ENCODE data around the gene AK9.
"Not testable (repeated sequence)": the region's sequence is repeated elsewhere in the genome, so short reads cannot be mapped to it uniquely, and the experiment has no call there.

The AK9 gene

DNA sequence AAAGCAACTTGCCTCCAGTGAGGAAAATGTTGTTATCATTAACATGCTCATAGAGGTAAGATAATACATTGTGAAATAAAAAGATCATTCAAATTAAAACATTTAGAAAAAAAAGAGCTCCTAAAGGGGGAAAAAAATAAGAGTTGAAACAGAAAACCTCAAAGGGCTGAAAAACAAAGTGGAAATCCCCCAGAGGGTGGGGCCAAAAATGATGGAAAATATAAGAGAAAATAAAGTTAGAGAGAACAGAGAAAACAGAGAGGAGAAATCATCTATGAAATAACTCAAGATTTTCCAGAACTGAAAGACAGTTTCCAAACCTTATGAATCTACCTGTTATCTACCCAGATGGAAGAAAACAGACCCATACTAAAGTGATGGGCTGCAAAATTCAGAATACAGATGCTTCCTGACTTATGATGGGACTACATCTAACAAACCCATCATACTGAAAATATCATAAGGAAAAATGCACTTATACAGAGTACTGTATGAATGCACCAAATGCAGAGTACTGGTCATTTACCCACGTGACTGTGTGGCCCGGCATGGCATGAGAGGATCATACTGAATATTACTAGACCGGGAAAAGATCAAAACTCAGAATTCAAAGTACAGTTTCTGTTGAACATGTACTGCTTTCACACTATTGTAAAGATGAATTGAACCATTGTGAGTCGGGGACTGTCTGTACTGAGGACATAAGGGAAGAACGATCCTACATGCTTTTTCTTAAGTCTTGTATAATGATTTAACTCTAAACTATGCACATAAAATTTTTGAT lies 212.0 kb downstream of the AK9 start:
- no peak for DNase-seq (ENCODE audit: low read depth)

DNA sequence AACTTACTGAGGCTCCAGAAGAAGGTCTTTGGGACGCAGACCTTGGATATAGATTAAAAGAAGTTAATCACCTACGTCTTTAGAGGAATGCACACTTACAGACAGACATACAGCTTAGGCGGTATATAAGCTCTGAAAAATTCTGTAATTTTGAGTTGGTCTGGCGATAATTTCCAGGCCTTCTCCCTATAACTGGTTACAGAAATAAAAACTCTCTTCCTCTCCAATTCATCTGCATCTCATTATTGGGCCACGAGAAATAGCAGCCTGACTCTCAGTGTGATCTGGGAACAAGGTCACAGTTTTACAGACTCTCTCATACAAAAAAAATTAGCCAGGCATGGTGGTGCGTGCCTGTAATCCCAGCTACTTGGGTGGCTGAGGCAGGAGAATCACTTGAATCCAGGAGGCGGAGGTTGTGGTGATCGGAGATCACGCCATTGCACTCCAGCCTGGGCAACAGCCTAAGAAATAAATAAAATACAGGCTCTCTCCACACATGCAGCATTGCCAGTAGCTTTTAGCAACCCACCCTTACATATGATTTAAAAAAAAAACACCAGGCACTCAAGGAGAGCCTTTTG lies 212.7 kb downstream of the AK9 start:
- DNase-seq (ENCODE audit: low read depth): no peak

DNA sequence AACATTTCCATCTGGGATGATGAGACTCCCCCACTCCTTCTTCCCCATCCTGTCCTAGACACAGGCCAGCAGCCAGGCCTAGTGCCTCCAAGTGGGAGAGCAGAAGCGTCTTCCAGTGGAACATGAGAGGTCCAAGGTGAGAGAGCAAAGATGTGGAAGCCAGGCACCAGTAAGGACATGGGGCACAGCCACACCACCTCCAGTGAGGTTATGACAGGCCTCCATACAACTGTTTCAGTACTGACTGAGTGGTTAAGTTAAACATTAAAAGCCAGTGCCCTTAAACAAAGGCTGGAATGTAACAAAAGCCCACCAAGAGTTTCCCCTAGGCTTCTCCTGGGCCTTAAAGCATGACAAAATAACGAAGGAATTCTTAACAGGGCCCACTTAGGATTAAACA lies 213.3 kb downstream of the AK9 start:
- DNase-seq (ENCODE audit: low read depth): no peak

DNA sequence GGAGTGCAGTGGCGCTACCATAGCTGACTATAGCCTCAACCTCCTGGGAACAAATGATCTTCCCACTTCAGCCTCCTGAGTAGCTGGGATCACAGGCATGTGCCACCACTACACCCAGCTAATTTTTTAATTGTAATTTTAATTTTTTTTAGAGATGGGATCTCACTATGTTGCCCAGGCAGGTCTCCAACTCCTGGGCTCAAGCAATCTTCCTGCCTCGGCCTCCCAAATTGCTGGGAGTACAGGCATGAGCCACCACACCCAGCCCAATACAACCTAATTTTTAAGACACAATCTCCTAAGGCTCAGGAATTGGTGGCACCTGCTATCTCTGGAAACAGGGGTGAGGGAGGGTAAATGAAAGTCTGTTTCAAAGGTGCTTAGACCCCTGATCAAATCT lies 213.8 kb downstream of the AK9 start:
- no peak for DNase-seq (ENCODE audit: low read depth)

DNA sequence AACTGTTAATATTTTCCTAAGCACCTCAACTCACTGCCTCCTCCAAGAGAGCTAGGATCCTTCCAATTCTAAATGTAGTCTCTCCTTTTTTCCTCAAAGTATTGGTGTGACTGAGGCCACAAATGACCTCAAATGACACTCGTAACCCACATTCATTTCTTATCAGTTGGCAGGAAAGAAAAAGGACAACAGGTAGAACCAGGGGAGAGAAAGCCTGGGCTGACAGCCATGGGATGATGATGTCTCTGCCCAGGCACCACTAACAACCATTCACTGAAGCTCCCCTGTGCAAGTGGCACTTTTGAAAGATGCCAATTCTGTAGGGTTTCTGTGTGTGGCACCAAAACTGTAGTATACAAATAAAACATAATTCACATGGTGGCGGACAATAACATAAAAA lies 215.4 kb downstream of the AK9 start:
- no peak for DNase-seq (ENCODE audit: low read depth)

DNA sequence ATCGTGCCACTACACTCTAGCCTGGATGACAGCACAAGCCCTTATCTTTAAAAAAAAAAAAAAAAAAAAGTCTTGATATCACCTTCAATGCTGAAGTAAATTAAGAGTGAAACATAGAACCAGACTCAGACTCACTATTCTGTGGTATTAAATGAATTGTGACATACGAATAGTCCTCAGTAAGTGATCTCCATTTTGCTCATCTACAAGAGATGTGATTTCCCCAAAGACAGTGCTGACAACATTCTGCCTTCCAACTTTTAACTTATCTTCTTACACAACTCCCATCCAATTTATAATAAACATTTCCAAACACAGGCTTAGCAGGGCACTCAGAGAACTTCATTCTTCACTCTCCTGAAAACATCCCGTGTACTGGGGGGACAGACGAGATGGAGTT lies 216.0 kb downstream of the AK9 start:
- DNase-seq (ENCODE audit: low read depth): no peak

DNA sequence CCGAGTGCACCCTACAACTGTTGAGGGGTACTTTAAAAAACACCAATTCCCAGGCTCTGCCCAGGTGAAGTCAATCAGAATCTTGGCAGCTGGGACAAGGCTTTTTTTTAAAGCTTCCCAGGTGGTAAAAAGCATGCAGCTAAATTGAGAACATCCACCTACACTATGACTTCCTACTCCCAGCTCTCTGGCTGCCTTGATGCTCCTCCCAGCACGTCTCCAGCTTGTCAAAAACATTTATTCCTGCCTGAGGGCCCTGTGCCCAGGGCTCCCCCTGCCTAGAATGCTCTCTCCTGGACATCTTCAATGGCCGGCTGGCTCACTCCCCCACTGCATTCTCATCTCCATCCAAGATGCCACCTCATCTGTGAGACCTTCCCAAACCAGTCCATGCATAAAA lies 217.9 kb downstream of the AK9 start:
- no peak for DNase-seq (ENCODE audit: low read depth)

DNA sequence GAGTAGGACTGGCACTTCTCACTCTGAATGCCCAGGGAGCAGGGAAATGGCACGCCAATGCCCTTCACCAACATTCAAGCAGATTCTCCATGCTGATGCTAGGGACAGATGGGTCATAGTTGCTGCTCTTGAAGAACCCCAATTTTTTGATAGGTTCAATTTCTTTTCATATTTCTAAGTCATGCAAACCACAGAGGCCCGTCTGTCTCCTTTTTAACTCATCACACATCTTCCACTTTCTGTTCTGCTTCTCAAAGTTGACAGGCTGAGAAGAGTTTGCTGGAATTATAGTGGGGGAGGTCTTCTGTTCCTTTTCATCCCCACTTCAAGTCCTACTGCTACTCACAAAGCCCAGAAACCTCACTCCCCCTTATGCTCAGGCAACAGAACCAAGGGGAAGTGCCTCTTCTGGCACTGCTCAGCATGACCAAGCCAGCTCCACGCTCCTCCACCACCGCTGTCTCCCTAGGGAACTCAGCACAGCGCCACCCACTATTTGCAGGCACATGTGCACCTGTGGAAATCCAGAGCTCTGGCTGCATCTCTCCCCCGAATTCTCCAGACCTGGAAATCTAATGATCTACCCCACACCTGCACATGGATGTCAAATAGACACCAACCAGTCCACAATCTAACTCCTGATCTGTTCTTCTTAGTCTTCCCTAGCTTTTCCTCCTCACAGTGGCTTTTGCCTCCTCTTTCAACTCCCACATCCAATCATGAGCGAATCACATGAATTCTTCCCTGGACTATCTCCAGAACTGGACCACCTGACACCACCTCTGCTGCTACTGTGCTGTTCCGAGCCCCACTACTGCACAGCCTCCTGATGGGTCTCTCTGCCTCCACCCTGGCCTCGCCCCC lies 218.6 kb downstream of the AK9 start:
- DNase-seq (ENCODE audit: low read depth): no peak

DNA sequence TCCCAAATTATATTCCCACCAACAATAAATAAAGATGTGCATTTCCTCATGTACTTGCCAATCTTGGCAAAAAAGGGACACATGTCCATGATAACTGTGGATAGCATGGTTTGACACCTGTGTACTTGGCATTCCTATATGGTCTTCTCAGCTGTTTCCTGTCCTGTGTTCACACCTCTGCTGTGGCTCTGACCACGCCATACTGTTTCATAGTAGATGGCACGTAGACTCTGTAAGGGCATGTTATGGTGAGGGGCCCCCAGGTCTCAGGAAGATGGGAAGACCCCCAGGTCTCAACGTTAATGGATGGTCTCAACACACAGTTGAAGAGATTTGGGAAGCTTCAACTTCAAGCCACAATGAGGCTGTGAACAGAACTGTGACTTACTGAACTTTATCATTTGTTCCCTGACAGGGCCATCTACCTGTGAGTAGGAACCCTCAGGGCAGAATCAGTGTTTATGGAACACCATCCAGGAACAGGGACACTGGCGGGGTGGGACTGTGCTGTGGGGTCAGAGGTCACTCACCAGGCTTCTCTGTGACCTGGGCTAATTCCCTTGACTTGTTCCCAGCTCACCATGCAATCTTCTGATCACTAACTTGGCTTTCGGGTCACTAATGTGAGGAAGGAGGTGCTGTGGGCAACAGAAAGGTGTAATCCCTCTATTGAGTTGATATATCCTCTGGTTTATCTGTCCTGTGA lies 219.7 kb downstream of the AK9 start:
- DNase-seq (ENCODE audit: low read depth): no peak

DNA sequence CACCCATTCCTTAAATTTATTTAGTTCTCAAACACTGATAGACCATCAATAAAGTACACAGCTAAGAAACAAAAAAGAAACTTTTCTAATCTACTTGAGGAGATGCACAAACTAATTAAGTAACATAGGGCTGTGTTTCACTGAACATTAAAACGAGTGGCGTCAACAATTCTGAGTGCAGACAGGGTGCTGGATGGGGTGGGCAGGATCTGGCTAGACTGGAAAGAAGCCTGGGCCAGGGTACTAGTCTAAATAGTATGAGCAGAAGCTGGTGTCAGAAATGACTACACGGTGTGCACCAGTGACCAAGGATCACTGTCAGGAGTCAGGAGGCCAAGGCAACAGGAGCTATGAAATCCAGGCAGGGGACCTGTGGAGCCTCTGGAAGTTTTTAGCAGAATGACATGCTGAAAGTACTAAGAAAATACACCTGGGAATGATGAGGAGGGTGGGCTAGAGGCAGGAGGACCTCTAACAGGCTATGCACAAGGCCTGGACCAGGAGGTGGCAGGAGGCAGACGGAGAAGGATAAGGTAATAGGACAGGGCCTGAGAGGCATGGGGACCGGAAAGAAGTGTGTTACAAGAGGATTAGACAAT lies 221.3 kb downstream of the AK9 start:
- no peak for DNase-seq (ENCODE audit: low read depth)

DNA sequence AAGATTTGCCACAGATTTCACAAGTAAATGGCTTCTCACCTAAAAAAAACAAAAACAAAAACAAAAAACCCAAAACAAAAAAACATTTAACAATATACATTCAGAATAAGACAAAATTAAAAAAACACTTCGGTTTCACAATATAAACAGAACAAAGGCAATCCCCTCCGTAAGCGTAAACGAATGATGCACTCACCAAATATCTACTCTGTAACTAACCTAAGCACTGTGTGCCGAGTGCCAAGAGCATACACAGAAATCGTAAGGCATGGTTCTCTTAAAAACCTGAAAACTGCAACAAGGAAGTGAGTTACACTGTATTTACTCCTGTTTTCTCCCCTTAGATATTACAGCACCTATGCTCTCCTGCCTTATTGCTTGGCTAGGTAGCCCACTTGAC lies 223.3 kb downstream of the AK9 start:
- no peak for DNase-seq (ENCODE audit: low read depth)

DNA sequence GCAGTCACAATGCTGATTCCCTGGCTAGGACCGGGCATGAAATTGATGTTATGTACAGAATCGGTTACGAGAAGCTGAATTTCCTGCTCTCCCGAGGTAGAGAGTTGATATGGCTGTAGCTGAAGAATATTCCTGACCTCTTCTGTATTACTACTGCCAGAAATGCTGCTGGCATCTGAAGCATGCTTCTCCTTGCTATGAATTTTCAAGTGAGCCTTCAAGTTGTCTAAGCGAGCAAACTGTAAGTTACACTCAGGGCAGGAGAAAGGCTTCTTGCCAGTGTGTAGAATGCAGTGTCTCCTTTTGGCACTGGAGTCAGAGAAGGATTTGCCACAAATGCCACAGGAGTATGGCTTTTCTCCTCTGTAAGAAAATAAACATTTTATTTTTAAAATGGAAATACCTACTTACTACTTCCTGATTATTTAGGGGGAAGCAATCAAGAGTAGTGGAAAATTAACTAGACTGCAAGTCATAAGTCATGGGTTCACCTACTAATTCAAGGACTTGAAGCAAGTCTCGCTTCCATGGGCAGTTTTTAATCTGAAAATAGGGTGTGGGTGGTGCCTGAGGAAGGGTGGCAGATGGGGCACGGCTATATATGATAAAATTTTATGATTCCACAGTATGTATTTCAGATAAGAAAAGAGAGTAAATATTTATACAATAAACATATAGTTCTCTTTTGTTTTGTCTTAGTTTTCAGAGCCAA lies 224.6 kb downstream of the AK9 start:
- no peak for DNase-seq (ENCODE audit: low read depth)

DNA sequence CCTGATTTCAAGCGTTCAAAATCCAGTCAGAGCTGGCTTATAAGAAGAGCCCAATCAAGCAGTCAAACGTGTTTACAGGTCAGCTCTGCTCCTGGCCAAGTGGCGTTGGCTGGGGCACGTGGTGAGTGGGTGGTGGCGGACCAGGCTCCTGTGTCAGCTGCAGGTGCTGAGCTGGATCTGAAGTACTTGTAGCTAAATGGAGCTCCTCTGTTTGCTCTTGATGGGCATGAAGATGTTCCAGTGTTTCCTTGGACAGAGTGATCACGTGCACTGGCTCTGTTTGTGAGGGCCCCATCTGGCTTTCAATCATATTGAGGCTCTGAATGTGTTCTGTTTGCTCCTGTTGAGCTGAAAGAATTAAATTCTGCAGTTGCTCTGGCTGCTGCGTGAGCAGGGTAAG lies 225.2 kb downstream of the AK9 start:
- no peak for DNase-seq (ENCODE audit: low read depth)

DNA sequence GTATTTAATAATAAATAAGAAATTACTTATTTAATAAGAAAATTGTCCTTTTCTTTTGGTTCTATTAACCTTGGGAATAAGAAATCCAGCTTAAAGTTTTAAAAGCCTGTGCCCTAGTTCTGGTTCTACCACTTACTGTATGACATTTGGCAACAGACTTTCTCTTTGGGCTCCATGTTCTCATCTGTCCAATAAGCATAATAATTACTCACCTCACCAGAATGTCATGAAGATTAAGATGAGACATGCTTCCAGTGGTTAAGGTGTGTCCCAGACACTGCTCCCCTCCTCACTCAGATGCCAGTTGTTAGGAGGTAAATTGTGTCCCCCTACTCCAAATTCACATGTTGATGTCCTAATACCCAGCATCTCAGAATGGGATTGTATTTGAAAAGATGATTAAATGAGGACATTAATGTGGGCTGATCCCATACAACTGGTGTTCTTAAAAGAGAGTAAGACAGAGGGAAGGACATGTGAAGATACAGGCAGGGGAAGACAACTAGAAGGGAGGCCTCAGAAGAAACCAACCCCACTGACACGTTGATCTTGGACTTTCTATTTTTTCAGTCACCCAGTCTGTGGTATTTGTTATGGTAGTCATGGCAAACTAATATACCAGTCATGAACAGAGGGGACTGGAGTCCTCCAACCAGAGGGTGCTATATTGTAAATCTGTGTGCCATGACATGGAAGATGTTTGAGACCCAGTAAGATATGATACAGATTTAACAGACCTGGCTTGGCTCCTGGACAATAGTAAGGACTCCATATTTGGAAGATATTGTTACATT lies 229.1 kb downstream of the AK9 start:
- DNase-seq (ENCODE audit: low read depth): no peak

DNA sequence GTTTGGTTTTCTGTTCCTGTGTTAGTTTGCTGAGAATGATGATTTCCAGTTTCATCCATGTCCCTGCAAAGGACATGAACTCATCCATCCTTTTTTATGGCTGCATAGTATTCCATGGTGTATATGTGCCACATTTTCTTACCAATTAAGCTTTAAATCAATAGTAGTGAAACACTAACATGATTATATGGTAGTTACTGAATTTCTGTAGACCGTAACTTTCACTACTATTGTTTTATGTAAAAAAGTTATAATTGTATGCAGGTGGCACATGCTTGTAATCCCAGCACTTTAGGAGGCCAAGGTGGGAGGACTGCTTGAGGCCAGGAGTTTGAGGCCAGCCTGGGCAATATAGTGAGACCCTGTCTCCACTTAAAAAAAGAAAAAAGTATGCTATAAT lies 229.8 kb downstream of the AK9 start:
- DNase-seq (ENCODE audit: low read depth): not testable (repeated sequence)

DNA sequence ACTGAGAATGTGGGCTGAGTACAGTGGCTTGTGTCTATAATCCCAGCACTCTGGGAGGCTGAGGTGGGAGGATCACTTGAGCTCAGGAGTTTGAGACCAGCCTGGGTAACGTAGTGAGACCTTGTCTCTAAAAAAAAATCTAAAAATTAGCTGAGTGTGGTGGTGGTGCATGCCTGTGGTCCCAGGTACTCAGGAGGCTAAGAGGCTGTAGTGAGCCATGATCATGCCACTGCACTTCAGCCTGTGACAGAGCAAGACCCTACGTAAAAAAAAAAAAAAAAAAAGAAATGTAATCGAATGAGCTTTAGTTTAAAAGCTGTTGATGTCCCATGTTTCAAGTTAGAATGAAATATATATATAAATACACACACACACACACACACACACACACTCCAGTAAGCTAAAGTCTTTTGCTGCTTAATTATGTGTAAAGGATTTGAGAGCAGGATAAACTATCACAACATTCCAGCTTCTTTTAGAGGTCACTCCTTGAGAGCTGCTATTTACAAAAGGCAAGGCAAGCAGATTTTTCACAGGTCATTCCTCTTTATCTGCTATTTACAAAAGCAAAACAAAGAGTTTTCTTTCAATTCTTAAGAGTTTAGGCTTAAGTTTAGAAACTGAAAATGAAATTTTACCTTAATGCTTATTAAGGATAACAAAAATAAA lies 230.7 kb downstream of the AK9 start:
- no peak for DNase-seq (ENCODE audit: low read depth)

DNA sequence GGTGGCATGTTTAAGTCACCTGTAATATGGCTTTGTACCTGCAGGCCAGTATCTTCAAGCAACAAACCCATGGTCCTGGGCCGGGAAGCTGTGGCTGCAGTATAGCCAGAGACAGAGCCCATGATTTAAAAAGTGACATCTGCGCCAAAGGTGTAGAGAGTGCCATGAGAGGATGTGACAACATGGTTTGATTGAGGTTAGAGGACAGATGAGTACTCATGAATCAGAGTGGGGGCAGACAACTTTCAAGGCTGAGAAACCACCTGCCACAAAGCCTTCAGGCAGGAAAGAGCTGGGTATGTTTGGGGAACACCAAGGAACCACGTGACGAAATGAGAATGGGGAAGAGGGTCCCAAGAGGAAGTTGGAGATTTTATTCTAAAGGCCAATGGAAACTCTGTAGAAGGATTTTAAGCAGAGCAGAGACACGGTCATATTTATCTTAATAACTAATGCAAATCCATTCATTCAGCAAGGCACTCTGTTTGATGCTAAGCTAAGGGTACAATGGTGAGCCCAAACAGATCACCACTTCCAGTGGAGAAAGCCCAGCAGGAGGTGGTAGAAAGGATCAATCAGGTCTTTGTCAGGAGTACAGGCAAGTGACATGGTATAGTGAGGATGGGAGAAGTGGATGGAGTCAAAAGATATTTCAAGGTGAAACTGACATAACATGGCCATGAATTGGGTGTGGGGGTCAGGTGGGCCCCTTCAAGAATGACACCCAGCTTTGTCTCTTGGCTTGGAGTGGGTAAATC lies 232.0 kb downstream of the AK9 start:
- no peak for DNase-seq (ENCODE audit: low read depth)

DNA sequence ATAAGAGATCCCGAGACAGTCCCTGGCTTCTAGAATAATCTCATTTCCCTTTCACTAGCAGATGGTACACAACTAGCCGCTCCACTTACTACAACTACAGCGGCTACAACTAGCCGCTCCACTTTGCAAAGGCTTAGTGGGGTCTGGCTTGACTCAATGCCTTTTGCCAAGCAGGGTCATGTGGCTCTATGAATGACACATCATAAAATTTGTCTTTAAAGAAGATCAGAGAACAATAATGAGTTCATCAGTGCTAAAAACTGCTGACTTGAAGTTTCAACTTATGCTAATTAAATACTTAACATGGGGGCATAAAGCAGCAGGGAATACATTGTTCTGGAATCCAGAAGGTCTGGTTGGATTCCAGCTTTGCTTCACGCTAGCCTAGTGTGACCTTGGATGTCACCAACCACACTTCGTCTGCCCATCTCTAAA lies 233.4 kb downstream of the AK9 start:
- DNase-seq (ENCODE audit: low read depth): no peak

Measured in stimulated activated CD8-positive, alpha-beta memory T cell treated with anti-CD3 and anti-CD28 coated beads, Interleukin-15, amount 100 ng/mL, for 24 hours (primary cell).